ENCODE data around the gene RTN4R.
"Not testable (repeated sequence)": the region's sequence is repeated elsewhere in the genome, so short reads cannot be mapped to it uniquely, and the experiment has no call there.

The RTN4R gene

DNA sequence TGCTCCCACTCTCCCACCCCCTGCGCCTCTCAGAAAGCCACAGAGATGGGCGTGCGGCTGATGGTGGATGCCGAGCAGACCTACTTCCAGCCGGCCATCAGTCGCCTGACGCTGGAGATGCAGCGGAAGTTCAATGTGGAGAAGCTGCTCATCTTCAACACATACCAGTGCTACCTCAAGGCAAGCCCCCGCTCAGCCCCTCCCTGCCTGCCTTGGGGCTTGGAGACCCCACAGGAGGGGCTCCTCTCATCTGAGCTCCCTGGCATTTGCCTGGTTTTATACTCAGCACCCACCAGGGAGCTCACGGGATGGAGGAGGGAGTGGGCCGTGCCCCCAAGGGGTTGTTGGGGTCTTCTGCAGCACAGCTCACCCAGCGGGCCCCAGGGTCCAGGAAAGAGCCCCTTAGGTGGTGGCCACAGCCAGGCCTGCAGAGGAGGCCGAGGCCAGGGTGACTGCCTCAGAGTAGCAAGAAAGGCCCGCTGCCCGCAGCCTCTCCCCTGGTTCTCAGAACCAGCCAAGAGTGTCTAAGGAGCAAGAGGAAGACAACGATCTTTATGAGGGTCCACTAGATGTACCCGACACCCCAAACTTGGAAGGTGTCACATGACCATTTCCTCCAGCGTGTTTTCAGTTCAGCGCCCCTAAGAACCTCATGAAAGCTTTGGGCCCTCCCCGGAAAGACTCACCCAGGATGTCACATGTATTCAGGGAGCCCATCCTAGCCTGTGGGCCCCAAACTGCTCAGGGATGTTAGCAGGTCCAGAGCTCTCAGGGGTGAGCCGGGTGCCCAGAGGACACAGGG is 38.7 kb upstream of the RTN4R start:
- not testable (repeated sequence) for DNase-seq (ENCODE audit: extremely low spot score, insufficient read length, low read depth); FAIRE-seq

DNA sequence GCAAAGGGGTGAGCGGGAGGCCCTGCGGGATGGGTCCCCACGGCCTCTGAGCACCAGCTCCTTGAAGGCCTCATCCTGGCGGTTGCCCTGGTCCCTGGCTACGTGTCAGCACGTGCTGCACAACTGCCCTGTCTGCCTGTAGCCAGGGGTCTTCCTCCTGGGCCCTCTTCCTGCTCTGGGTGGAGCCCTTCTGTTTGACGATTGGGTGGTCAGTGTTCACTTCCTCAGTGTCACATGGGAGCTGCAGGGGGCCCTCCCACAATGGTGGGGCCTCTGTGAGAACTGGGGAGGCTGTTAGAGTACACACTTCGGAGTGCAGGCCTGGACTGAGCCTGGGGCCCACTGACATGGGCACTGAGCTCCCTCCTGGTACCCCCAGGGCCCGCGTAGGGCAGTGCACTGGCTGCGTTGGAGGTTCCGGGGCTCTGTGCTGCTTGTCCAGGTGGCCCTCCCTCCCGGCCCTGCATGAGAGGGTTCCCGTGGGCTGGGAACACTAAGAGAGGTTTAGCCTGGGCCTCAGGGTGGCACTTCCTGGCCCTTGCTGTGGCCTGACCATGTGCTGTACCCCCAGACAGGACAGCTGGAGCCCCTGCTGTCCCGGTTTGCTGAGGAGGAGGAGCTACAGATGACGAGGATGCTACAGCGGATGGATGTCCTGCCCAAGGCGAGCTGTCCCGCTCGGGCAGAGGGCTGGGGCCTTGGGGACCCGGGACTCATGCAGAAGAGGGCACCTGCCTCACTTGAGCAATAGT is 38.0 kb upstream of the RTN4R start:
- no peak for FAIRE-seq
- no peak for DNase-seq (ENCODE audit: extremely low spot score, insufficient read length, low read depth)

DNA sequence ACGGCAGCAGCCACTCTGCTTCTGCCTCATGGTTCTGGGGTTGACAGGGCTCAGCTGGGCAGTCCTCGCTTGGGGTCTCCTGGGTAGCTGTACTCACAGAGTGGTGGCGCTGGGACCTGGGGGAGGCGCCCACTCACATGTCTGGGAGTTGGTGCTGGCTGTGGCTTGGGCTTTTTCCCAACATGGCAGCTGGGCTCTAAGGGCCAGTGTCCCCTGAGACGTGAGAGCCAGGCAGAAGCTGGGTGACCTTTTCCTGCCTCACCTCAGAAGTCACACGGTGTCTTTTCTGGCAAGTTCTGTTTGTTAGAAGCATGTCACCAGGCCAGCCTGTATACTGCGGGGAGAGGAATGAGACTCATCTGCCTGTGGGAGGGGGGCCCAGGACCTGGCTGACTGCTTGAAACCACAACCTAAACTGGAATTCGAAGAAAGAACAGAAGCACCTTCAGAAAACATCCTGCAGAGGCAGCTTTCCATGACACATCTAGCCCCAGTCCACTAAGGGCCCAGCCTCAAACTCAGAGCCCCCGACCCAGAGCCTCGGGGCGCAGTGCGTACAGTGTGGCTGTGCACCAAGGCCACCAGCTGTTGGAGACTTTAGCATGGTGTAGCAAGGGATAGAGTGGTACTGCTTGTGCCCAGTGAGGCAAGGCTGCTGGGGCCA is 37.2 kb upstream of the RTN4R start:
- not testable (repeated sequence) for DNase-seq (ENCODE audit: extremely low spot score, insufficient read length, low read depth); FAIRE-seq

DNA sequence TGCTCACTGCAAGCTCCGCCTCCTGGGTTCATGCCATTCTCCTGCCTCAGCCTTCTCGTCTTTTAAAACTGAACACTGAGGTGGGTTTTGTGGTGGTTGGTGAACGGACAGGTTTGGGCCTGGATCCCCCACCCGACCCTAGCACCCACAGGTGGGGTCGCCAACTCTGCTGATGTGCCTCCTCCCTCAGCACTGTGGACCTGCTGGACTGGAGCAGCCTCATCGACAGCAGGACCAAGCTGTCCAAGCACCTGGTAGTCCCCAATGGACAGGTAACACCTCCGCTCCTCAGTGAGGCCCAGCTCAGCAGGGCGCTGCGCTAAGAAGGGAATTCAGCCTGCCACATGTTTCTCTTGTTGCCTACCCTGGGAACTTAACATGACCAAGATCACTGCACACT is 36.5 kb upstream of the RTN4R start:
- FAIRE-seq (no peak), DNase-seq (ENCODE audit: extremely low spot score, insufficient read length, low read depth) (no peak)

DNA sequence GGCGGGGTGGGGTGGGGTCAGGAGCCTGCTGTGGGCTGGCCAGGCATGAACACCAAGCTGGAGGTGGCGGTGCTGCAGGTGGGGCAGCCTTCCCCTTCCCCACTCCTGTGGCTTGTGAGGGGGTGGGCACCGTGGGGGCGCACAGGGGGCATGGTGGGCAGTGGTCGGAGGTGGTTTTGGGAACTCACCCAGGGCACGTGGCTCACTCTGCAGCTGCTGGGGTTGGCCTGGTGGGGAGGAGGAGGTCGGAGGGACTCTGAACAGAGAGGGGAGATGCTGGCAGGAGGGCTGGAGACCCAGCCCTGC is 35.1 kb upstream of the RTN4R start:
- not testable (repeated sequence) for DNase-seq (ENCODE audit: extremely low spot score, insufficient read length, low read depth); FAIRE-seq

DNA sequence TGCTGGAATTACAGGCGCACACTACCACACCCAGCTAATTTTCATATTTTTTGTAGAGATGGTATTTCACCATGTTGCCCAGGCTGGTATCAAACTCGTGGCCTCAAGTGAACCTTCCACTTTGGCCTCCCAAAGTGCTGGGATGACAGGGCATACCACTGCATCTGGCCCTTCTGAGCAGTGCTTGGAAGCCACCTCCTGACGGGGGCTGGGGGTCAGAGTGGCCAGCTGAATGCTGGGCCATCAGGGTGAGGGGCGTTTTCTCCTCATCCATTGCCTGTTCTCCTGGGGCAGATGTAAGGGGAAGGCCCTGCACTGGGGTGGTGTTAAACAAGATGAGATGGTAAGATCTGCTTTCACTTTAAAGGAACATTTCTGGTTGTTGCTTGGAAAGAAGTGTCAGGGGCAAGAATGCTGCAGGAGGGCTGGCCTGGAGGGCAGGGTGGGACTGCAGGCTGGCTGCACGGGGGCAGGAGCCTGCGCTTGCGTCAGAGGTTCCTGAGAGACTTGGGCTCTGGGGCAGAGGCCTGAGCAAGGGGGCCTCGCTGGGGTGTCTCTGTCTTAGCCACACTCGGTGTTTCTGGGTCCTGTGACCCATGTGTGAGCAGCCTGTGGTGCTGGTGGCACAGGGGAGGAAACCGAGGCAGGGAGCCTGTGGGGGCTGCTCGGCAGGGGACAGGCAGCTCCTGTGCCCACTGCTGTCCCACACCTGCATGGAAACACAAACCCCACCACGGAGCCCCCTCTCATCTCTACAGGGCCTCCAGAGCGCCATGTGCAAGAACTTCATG is 34.5 kb upstream of the RTN4R start:
- no peak for FAIRE-seq
- no peak for DNase-seq (ENCODE audit: extremely low spot score, insufficient read length, low read depth)

DNA sequence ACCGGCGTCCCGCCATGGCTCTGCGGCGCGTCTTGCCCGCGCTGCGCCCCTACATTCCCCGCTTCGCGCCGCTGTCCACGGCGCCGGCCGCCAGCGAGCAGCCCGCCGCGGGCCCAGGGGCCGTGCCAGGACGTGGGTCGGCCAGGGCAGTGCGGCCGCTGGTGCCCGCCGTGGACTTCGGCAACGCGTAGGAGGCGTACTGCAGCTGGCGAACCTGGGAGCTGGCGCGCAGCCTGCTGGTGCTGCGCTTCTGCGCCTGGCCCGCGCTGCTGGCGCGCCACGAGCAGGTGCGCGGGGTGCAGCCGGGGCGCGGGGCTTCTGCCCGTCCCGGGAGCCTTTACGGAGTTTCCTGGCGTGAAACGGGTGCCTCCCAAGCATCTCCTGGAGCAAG is 31.6 kb upstream of the RTN4R start:
- FAIRE-seq (no peak), DNase-seq (ENCODE audit: extremely low spot score, insufficient read length, low read depth) (no peak)

DNA sequence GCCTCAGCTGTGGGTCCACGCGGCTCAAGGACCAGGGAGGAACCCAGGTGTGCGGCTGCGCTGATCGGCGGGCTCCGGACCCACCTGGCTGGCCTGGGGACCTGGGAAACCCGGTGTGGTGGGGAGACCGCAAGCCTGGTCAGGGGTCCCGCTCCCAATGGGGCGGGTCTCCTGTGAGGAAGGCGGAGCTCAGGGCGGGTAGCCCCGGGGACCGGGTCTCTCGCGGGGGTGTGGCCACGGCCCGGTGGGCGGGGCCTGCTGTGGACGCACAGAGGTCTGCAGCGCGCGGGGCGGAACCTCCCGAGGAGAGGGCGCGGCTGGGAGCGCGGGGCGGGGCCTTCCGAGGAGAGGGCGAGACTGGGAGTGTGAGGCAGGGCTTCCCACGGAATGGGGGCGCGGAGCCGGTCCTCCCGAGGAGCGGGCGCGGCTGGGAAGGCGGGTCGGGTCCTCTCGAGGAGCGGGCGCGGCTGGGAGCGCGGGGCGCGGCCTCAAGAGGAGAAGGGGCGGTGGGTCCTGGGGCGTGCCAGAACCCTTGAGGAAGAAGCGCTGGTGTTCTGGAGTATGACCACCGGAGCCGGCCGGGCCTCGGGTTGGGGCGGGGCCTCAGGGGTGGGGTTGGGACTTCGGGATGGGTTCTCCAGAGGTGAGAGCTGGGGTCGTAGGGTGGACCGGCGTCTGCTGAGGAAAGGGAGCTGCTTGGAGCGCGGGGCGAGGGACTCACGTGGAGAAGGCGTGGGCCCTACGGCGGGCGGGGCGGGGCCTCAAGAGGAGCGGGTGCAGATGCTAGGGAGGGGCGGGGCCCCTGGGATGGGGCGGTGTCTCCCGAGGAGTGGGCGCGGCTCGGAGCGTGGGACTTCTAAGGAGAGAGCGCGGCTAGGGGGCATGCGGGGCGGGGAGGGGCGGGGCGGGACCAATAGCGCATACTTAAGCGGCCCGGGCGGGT is 31.0 kb upstream of the RTN4R start:
- FAIRE-seq (peak; percentile 61), DNase-seq (ENCODE audit: extremely low spot score, insufficient read length, low read depth) (peak; percentile 56)

DNA sequence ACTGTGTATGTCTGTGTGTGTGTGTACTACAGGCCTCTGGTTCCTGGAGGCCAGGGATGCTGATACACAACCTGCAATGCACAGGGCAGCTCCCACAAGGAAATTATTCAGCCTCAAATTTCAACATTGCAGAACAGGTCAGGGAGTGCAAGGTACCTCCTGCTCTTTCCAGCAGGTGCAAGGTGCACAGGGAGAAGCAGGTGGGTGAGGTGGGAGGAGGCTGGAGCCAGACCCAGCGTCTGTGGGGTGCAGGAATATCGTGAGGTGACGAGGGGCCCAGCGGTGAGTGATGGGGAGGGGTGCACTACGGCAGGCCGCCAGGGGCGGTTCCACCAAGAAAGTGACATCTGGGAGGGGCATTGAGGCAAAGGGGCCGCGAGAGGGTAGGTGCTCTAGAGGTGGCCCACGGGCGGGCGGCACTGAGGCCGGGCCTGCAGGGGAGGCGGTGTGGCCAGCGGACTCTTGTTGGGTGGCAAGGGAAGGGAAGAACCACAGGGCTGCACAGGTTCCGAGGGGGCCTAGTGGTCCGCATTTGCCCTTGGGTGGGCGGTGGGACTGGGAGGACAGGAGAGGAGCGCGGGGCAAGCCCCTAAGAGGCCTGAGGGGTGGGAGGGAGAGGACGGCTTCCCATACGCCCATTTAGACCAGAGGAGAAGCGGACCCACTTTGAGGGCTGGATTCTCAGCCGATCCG is 30.1 kb upstream of the RTN4R start:
- no peak for FAIRE-seq
- no peak for DNase-seq (ENCODE audit: extremely low spot score, insufficient read length, low read depth)

DNA sequence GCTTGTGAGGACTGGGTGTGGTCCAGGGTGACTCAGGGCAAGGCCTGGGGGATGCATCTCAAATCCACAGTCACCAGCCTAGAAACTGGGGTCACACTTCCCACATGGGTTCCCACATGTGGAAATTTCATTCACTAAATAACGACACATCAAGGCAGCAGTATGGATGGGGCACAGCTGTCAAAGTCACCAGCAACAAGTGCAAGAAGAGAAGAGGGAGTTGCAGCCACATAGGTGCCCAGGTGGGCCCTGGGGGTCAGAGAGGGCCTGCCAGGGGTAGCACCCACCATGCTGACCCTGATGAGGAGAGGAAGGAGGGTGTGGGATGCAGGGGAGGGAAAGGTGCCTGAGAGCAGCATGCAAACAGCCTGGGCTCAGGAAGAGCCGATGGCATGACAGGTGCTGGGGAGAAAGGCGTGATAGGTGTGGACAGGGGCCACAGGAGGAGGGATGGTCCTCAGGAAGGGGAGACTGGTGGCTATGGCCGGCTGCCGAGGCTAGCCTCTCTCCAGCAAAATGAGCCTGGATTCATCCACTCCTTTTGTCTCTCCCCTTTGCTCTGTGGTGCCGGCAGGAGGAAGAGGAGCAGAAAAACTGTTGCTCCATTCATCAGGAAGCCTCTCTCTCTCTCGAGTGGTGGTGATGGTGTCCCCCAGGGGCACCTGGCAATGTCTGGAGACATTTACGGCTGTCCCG is 29.4 kb upstream of the RTN4R start:
- DNase-seq (ENCODE audit: extremely low spot score, insufficient read length, low read depth) (no peak), FAIRE-seq (no peak)

DNA sequence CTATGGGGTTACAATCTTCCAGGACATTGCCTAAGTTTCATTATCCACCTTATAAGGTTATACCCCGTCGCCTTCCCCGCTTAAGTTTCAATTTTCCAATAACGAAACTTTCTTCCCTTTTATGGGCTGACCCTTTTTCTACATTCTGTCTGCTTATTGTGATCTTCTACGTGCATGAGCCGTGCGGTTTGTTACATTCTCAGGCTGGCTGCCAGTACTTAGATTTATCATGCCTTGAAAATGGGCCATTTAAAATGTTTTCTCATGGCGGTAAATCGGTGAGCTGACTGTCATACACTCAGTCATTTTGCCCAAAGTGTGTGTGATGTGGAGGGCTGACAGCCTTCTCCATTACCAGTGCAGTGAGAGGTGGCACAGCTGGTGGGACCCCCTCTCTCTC is 28.5 kb upstream of the RTN4R start:
- no peak for FAIRE-seq
- DNase-seq (ENCODE audit: extremely low spot score, insufficient read length, low read depth), result no peak

DNA sequence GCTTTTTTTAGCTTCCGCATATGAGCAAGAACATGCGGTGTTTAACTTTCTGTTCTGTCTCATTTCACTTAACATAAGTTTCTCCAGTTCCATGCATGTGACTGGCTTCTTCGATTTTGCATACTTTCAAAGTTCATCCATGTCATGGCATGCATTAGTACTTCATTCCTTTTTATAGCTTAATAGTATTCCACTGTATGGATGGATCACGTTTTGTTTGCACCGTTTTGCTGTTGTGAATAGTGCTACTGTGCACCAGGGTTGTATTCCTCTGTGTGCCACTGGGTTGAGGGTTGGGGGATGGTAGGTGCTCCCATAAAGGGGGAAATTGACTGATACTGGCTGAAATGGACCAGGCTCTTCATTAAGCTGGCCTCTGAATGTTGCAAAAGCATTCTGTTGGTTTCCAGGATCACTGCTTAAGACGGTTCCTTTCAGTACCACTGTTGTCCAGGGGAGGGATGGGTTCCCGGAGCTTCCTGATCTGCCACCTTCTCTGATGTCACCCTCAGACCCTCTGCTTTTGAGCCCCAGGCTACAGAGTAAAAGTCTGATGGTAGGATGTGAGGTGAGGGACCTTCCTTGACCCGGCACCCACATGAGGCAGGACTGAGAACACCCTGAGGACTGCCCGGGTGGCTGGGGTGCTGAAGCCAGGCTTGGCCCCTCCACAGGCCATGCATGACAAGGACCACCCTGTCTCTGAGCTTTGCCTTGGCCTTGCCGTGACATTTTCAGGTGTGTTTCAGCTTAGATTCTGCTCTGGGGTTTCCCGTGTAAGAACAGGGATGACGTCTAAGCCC is 27.3 kb upstream of the RTN4R start:
- DNase-seq (ENCODE audit: extremely low spot score, insufficient read length, low read depth) (no peak), FAIRE-seq (no peak)

DNA sequence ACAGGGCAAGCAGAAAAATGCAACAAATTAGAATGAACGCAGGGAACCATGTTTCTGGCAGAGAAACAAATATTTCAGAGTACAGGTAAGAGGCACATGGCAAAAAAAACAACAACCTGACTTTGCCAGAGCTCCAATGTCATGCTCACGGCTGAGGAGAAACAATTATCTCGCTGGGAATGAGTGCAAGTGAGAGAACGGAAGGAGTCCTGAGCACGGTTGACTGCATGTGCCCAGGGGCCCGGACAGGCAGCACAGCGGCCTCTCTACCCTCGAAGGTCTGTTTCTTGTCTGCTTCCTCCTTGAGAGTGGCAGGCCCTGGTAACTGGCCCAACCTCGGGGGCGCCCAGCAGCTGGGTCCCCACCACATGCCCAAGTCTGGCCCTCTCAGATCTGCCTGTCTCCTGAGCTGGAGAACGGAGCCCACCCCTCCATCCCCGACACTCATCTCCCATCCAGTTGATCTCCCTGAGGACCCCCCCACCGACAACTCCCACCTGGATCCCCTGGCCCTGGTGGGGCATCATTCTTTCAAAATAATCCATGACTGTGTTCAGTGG is 24.6 kb upstream of the RTN4R start:
- FAIRE-seq (no peak), DNase-seq (ENCODE audit: extremely low spot score, insufficient read length, low read depth) (no peak)

DNA sequence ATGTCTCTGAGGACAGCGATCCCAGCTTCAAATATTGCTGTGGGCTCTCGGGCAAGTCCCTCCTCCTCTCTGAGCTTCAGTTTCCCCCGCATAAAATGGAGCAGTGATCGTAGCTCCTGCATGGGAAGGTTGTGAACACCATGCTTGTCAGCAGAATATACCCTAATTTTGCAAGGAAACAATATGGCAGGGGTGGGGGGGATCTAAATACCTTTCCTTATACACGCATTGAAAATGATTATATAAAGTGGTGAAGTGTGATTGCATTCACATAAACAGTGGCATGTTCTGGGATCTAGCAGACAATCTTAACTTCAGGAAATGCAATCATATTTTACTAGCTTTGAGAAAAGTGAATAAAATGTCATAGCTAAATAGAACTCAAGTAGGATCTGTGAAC is 24.0 kb upstream of the RTN4R start:
- no peak for FAIRE-seq

DNA sequence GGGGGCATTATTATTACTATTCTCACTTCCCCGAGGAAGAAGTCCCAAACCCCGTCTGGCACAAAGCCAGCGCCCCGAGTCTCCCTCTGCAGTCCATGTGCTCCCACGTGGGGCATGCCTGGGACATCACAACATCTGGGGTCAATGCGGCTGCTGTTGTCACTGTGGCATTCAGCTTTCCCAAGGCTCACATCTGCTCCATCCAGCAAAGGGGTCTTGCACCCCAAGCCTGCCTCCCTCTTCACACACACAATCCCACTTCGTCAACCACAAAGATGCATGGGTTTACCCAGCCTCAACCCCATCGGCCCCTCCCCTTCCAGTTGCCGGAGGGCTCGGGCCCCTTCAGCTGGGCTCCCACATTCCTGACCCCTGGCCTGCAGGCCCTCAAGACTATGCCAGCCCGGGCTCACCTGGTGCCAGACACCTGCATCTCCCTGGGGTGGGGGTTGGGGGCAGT is 23.5 kb upstream of the RTN4R start:
- no peak for DNase-seq (ENCODE audit: extremely low spot score, insufficient read length, low read depth)
- FAIRE-seq, result no peak

More for the DNA sequence above, 24.0 kb upstream of the RTN4R start:
- no peak for DNase-seq (ENCODE audit: extremely low spot score, insufficient read length, low read depth)

DNA sequence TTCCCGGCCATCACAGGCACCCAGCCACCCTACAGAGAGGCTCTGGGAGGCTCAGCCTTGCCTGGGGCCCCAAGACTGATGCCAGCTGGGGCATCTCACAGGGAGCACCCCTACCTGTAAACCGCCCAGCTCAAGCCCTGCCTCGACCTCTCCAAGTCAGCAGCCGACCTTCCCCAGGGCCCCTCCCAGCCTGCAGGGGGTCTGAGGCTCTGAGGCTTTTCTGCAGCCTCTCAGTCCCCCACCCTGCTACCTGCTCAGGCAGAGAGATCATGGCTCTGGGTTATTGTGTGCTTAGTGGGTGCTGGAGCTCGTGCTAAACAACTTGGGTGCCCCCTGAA is 23.1 kb upstream of the RTN4R start:
- DNase-seq (ENCODE audit: extremely low spot score, insufficient read length, low read depth) (no peak), FAIRE-seq (no peak)

DNA sequence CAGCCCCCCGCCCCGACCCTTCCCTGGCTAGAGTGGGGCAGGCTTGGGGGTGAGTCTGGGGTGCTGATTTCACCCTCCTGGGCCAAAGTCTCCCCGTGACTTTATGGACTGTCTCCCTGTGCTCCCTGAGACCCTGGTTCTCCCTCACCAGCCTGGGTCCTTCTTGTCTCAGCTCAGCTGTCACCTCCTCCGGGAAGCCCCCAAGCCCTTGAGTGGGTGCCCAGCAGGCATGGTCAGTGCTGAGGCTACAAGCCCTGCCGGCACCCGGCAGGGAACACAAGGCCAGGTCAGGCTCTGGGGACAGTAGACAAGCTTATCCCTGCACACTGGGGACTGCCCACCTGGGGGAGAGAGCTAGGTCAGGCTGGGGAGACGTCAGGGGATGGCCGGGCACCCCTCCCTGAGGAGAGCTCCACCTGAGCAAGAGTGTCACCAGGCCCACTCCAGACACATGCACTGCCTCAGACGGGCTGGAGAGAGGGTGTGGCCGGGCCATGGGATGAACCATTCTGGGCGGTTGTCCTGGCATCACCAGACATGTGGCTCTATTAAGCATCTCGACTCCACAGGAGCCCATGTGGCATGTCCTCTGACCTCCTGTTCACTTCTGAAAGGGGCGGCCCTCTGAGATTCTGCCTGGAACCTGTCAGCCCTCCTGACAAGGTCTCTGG is 22.6 kb upstream of the RTN4R start:
- no peak for FAIRE-seq

More for the DNA sequence above, 22.6 kb upstream of the RTN4R start:
- no peak for DNase-seq (ENCODE audit: extremely low spot score, insufficient read length, low read depth)
